Measurements from ENCODE around the gene YBX2.
A peak's percentile ranks its signal among the peaks of the same experiment; 100 is the strongest.
"Not testable (repeated sequence)": the region's sequence is repeated elsewhere in the genome, so short reads cannot be mapped to it uniquely, and the experiment has no call there.

YBX2 gene

DNA sequence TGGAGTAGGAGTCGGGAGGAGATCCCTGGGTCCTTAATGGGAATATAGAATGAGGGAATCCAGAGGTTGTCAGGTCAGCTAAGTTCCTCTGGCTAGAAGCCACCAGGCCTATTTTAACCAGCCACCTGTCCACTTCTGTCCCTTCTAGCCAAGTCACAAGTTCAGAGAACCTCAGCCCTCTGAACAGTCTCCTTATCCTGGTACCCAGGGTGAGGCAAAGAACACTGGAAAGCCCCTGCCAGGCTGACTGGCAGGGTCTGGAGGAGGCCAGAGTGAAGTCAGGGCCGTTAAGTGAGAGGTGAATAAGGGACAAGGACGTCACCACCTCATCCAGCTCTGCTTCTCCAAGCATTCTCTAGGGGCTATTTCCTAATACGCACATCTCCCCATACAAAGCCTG is 45.6 kb downstream of the YBX2 start:
- DNase-seq (ENCODE audit: low read depth in 2 of 2, low spot score in 1 of 2) = no peak

DNA sequence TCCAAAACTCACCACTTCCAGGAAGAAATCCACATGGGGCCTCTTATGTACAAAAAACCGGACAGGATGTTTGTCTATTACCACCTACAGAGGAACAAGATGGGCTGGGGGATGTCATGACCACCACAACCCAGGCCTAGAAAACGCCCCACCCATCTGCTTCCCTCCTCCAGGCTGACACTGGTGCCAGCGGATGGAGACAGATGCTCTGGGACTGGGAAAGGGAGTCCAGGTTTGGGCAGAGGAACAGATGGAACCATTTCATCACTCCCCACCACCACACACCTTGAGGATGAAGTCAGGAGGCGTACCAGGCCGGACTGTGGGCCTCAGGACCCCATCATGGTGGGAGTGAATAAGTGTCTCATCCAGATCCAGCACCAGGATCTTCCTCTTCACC is 47.7 kb downstream of the YBX2 start:
- DNase-seq (ENCODE audit: low read depth in 2 of 2, low spot score in 1 of 2) = no peak

- DNase-seq (ENCODE audit: low read depth in 2 of 2, low spot score in 1 of 2) = not testable (repeated sequence)
Observed at GRCh38 chr17:7243838-7244237, 50.6 kb downstream of the YBX2 start.

GRCh38 chr17:7243453-7243729 is 51.0 kb downstream of the YBX2 start:
- no peak for DNase-seq (ENCODE audit: low read depth in 2 of 2, low spot score in 1 of 2)

DNA sequence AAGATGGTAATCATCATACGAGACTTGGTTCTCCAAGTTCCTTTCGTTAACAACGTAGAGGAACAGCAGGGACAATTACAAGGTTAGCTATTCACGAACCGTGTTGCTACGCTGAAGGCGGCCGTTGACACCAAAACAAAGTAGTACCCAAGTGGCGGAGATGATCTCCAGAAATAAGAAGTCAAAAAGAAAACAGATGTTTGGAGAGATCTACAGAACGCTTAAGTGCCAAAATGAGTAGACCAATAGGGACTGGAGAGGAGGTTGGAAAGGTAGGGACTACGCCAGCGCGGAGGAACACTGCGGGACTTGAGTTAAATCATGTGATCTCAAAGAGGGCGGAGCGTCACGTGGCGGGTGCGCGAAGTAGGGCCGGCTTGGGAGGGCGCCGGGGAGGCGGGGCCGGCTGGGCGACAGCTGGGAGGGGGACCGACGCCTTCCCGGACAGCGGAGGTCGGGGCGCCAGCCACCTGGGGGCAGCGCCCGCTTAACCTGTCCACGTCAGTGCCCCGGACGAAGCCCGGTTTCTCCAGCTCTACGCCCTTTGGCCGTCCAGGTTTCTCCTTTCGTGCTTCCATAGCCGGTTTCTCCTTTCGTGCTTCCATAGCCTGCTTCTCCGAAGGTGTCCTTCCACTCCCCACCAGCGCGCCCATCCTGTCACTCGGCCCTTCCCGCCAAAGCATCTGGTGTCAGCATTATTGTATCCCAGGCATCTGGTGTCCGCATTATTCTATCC is 51.6 kb downstream of the YBX2 start:
- DNase-seq (ENCODE audit: low read depth in 2 of 2, low spot score in 1 of 2) = peak; percentile 86 to 90

DNA sequence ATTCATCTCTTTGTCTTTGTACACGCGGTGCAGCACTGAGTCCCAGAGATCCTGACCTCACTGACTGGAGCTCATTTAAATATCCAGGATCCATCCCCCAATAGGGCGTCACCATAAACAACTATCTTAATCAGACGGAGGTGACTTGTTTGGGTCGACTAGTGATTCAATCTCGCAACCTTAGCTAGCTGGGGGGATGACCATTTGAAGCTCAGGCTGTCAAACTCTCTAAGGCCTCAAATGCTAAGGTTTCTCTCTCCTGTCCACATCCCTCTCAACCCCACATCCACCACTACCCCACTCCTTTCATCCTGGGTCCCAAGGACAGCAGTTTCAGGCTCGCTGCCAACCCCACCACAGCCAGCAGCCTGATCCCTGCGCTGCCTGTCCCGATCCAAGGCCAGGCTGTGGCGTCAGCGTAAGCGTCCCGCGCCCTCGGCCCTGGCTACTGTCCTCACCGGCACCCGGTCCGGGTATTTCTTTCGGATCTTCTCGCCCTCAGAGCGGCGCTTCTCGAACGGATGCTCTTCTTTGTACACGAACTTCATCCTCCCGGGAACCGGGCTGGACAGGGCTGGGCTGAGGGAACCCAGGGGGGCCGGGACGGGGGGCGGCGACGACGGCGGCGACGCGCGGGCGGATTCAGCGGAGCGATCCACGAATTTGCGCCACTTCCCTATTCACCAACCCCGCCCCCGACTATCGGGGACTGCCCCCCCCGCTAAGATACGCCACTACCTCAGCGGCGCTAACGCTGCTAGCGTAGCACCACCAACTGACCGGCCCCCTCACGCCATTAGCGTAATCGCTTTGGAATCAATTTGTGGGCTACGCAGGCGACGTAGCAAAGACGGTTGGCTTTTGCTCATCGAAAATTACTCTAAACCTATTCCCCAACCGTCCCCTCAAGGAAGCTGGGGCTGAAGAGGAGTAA is 52.4 kb downstream of the YBX2 start, which contains the start of gene GABARAP:
Gene GABARAP (minus strand): TSS at position 667 of the 934 bp plus-strand sequence. CDS start 119 bp downstream, at position 548.
- DNase-seq (ENCODE audit: low read depth in 2 of 2, low spot score in 1 of 2) = peak; percentile 88 to 91

- no peak for DNase-seq (ENCODE audit: low read depth in 2 of 2, low spot score in 1 of 2)
Observed at GRCh38 chr17:7241090-7241733, 53.2 kb downstream of the YBX2 start.

DNA sequence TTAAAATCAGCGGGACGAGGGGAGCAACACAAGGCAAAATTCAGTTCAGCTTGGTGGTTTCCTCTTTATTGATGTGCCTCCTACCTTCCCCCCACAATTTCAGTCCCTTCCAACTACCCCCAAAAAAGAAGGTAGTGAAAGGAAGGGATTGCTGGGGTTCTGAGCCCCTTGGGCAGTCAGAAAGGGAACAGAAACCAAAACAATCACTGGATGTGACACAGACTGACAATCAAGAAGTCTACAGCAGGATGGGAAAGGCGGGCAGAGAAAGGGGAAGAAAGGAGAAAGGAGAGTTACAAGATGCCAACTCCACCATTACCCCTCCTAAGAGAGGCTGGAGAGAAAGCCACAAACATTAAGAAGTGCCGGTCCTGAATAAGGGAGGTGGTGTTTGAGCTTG is 54.1 kb downstream of the YBX2 start:
- no peak for DNase-seq (ENCODE audit: low read depth in 2 of 2, low spot score in 1 of 2)

DNA sequence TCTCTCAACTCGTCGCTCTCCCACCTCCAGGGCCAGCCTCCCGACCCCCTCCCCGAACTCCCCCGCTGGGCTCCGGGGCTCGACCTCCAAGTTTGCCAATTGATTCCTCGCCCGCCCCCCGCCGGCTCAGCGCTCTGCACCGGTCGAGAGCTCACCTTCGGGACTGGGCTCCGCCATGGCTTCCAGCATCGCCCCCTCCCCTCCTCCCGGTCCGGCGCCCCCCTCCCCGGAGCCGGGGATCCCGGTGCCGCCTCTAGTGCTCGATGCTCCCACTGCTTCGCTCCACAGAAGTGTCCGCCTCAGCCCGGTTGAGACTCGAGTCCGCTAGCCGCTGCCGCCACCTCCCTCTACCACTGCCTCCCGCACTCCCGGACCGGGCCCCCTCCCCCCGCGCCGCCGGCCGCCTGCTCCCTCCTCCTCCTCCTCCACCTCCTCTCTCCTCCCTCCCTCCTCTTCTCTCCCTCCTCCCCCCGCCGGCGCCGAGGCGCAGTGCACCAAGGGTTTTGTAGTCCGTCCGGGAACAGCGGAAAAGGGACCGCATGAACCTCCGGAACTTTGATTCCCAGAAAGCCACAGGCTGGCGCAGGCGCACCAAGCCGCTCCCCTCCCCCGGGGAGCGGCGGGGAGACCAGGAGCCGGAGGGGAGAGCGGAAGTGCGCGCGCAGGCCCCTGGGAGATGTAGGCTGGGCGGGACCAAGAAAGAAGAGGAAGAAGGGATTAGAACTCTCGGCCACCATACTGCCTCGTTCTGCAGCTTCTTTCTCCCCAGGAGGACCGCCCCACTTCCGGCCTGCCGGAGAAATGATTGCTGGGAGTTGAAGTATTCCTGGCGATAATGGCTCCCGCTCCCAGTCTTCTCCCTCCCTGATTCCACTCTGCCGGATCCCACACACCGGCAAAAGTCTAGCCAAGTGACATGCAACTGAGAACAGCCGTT is 55.1 kb downstream of the YBX2 start, which contains the start of gene PHF23:
Gene PHF23 (minus strand): TSS at position 367 of the 937 bp plus-strand sequence. CDS start 178 bp downstream, at position 189.
- peak; percentile 93 to 97 for DNase-seq (ENCODE audit: low read depth in 2 of 2, low spot score in 1 of 2)

DNA sequence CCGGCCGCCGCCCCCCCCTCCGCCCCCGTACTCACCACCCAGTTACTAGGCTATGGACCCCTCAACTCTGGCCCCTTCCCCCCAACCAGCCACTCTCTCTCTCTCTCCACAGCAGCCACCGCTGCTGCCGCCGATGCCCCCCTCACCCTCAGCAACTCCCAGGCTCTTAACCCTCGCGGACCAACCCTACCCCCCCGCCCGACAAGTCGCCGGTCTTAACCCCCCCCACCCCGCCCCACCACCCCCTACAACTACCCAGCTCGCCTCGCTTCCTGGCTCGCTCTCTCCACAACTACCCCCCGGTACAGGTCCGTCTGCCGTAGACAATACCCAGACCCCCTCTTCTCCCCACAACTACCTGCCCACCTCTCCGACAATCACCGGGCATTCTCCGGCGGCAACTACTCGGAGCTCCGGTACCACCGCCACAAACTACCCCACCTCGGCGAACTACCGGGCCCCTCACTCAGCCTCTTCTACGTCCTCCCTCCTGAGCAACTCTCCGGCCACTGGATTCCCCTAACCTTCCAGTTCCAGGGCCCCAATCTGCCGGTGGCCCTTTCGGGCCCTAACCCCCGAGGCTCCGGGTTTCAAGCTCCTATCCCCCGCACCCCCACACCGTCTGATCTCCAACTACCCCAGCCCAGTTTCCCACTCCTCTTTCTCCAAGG is 55.9 kb downstream of the YBX2 start:
- DNase-seq (ENCODE audit: low read depth in 2 of 2, low spot score in 1 of 2) = no peak

Data from stimulated activated CD8-positive, alpha-beta memory T cell treated with anti-CD3 and anti-CD28 coated beads, Interleukin-4, amount 100 ng/mL, for 4 hours (primary cell).